HepG2 (cell line): ENCODE measurements around the gene RHBDF2. TPM values are rescaled to one million over a fixed set of nuclear protein-coding genes. Genes with fewer than 3 reads are reported as not detected.

Experiments used
- ATAC-seq: fragments of 200-7000 bp; cut with Tn5 transposase; 3 replicates; pipeline ENCODE4 v1.9.1; 2020; ENCODE audit warnings: mild to moderate bottlenecking, moderate library complexity
- BruUV-seq: library from RNA; stranded (reverse); fragments of 400-500 nt; replicated peaks from 2 replicates; lab custom pipeline; 2021; lab: Mats Ljungman, UMichigan
- CTCF ChIA-PET: fragments of 300-600 bp; formaldehyde crosslinking; extraction: SDS; loops from one replicate; lab custom pipeline; 2021; ENCODE audit warnings: low total read pairs, inconsistent platforms, low intra/inter-chr PET ratio; lab: Yijun Ruan, JAX
- POLR2A ChIA-PET: fragments of 350-600 bp; sonication (Branson Sonifier 250); formaldehyde crosslinking; loops from one replicate; lab custom pipeline; 2020; ENCODE audit warnings: antibody characterized with exemption, inconsistent platforms; lab: Yijun Ruan, JAX
- DNase-seq: peaks from one replicate; pipeline ENCODE4 v3.0.0-alpha.2; 2015; ENCODE audit warnings: low spot score
- FAIRE-seq: peaks from 3 replicates; lab custom pipeline; 2011; peaks lifted over from hg19 to GRCh38; lab: Jason Lieb, UNC
- H2AFZ ChIP-seq: one replicate; pipeline ENCODE4 v1.6.1; 2011; ENCODE audit warnings: low read length, inconsistent platforms
- H3K27ac ChIP-seq: fragments of 300-600 bp; 3 replicates; pipeline ENCODE4 v1.8.0; 2011; ENCODE audit warnings: mixed run types, mild to moderate bottlenecking, mixed read lengths, low read length, inconsistent platforms; ENCODE audit not compliant: insufficient read depth; ENCODE audit errors: extremely low read length
- H3K27me3 ChIP-seq, 2 experiments: fragments of 200-600 bp in 1 of 2; 2 replicates in 1 of 2; 3 replicates in 1 of 2; pipeline versions ENCODE4 v1.6.0 to v1.8.0; 2011; ENCODE audit warnings: low read length in 2 of 2, mild to moderate bottlenecking in 2 of 2, moderate library complexity in 2 of 2, inconsistent platforms in 1 of 2; ENCODE audit not compliant: insufficient read depth in 2 of 2, control insufficient read depth in 1 of 2
- H3K36me3 ChIP-seq, 2 experiments: fragments of 200-600 bp in 1 of 2; replicated peaks in 1 of 2; 2 replicates in 1 of 2; 3 replicates in 1 of 2; pipeline versions ENCODE4 v1.5.1 to v1.8.0; 2011; ENCODE audit warnings: low read length in 2 of 2, inconsistent platforms in 1 of 2; ENCODE audit not compliant: insufficient read depth in 2 of 2, control insufficient read depth in 1 of 2
- H3K4me1 ChIP-seq: 2 replicates; pipeline ENCODE4 v1.5.1; 2012; ENCODE audit warnings: low read length, inconsistent platforms; ENCODE audit not compliant: insufficient read depth
- H3K4me2 ChIP-seq: 2 replicates; pipeline ENCODE4 v1.6.0; 2011; ENCODE audit warnings: low read depth, low read length, inconsistent platforms
- H3K4me3 ChIP-seq, 3 experiments: fragments of 200-600 bp in 1 of 3; sonication (generic), shearing (Covaris generic) in 1 of 3; replicated peaks in 1 of 3; 2 replicates each; pipeline ENCODE4 v1.5.1; 2011 to 2016; ENCODE audit warnings: low read length in 3 of 3, inconsistent platforms in 2 of 3, low read depth in 2 of 3, mild to moderate bottlenecking in 2 of 3, control low read depth in 1 of 3, mixed read lengths in 1 of 3; ENCODE audit not compliant: insufficient read depth in 1 of 3
- H3K79me2 ChIP-seq: one replicate; pipeline ENCODE4 v1.6.1; 2011; ENCODE audit warnings: low read length, inconsistent platforms; ENCODE audit not compliant: insufficient read depth
- H3K9ac ChIP-seq: 2 replicates; pipeline ENCODE4 v1.6.0; 2011; ENCODE audit warnings: mild to moderate bottlenecking, low read depth, low read length, inconsistent platforms; ENCODE audit not compliant: insufficient read depth
- H3K9me3 ChIP-seq: 2 replicates; pipeline ENCODE4 v1.5.1; 2012; ENCODE audit warnings: mild to moderate bottlenecking, low read length
- H4K20me1 ChIP-seq: 2 replicates; pipeline ENCODE4 v1.6.0; 2011; ENCODE audit warnings: inconsistent platforms, mild to moderate bottlenecking, low read length, moderate library complexity; ENCODE audit not compliant: insufficient read depth
- KDM5A ChIP-seq: fragments of 200-600 bp; sonication (generic); IDR thresholded peaks from 2 replicates; pipeline ENCODE4 v1.7.0; 2018; ENCODE audit warnings: antibody characterized with exemption, mild to moderate bottlenecking, low read length, borderline replicate concordance
- MEIS1 ChIP-seq: sonication (generic); formaldehyde crosslinking; IDR thresholded peaks from 2 replicates; pipeline ENCODE4 v1.9.0; 2021; ENCODE audit warnings: mild to moderate bottlenecking, missing genetic modification reagents, moderate library complexity, borderline replicate concordance
- MYC ChIP-seq: sonication (generic); formaldehyde crosslinking; IDR thresholded peaks from 2 replicates; pipeline ENCODE4 v1.9.0; 2021; ENCODE audit warnings: missing genetic modification reagents, borderline replicate concordance
- SRSF1 ChIP-seq: fragments of 200-400 bp; formaldehyde crosslinking; optimal IDR thresholded peaks from 2 replicates; pipeline ENCODE3; 2017; ENCODE audit warnings: mild to moderate bottlenecking, low read depth, low read length, moderate library complexity
- ZNF253 ChIP-seq: sonication (generic); formaldehyde crosslinking; IDR thresholded peaks from 2 replicates; pipeline ENCODE4 v1.8.0; 2022; ENCODE audit warnings: mild to moderate bottlenecking, missing genetic modification reagents, borderline replicate concordance
- ZNF333 ChIP-seq: sonication (generic); formaldehyde crosslinking; IDR thresholded peaks from 2 replicates; pipeline ENCODE4 v1.4.0; 2020; ENCODE audit warnings: mild to moderate bottlenecking, missing genetic modification reagents, borderline replicate concordance
- ZNF713 ChIP-seq: sonication (generic); formaldehyde crosslinking; IDR thresholded peaks from 2 replicates; pipeline ENCODE4 v1.4.0; 2020; ENCODE audit warnings: mild to moderate bottlenecking, missing genetic modification reagents
- WGBS: methylation state at CpG from one replicate; pipeline ENCODE4 v1.1.6; 2017; ENCODE audit warnings: low lambda C conversion rate; 5-methylcytosine and 5-hydroxymethylcytosine counted together
- in situ Hi-C: cut with HindIII; loops from 2 replicates; pipeline ENCODE4 v1.10.0; 2017; ENCODE audit warnings: low pct_unique_long_range_greater_than_20kb; ENCODE audit not compliant: extremely low pct_ligation_motif_present
- intact Hi-C: fragments of 100-400 bp; cut with micrococcal nuclease; formaldehyde crosslinking; loops from one replicate; pipeline ENCODE4 v1.10.0; 2022; ENCODE audit not compliant: unreplicated experiment
- polyA plus RNA-seq, 8 experiments: library from polyadenylated mRNA; depleted of rRNA in 3 of 8; stranded (reverse) in 7 of 8; unstranded in 1 of 8; fragments of >200 nt; fragmentation: Illumina TruSeq in 4 of 8; extraction: Trizol in 4 of 8; gene quantifications; 2 replicates each; pipeline versions ENCODE4 v1.2.1 to v1.2.3, GENCODE V29; 2011 to 2016; ENCODE audit warnings: low read depth in 4 of 8, missing spikeins in 1 of 8, mixed read lengths in 1 of 8; ENCODE audit not compliant: insufficient read depth in 1 of 8
- total RNA-seq, 5 experiments: library from RNA; depleted of rRNA; stranded (reverse); fragments of >200 nt; fragmentation: Illumina TruSeq; extraction: Trizol; gene quantifications; 2 replicates each; pipeline ENCODE4 v1.2.3, GENCODE V29; 2016; ENCODE audit warnings: low read depth in 1 of 5
- TF ChIP-seq, protein P1 (sequence below): IDR thresholded peaks from 2 replicates; pipeline ENCODE4 v1.6.1; 2016; ENCODE audit warnings: low read depth, control low read depth
- TF ChIP-seq, protein P2 (sequence below): sonication (generic); formaldehyde crosslinking; IDR thresholded peaks from 2 replicates; pipeline ENCODE4 v1.4.0; 2020; ENCODE audit warnings: mild to moderate bottlenecking, missing genetic modification reagents

The RHBDF2 gene
- total and polyA plus RNA-seq, 2 of the 13 experiments (the other 11 are each of a cell fraction or from before 2014, with no cell fraction given), result 7.8 to 24.2 TPM

DNA sequence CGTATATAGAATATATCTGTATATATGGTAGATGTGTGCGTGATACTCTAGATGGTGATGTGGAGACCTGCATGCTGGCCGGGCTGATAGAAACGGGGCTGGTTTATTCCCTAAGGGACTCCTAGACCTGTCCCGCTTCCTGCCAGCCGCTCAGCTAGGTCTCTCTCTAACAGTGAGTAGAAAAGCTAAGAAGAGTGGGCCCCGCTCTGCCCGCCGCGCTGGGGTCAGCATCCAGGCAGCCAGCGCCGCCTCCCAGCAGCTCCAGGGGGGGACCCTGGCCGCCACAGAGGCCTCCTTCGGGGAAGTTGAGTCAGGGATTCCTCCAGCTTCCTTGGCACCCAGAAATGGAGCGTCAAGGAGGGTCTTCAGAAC is 26.9 kb upstream of the RHBDF2 start:
- Histone ChIP-seq H4K20me1 (no peaks in the 10 kb centered on the region), H2AFZ (no peak overlapping the region), H3K9me3 (no peaks in the 10 kb centered on the region), H3K9ac (no peak overlapping the region), H3K4me1 (peaks cover 91% of the 10 kb centered on the region), H3K36me3 (no peaks in the 10 kb centered on the region), H3K27ac (no peak overlapping the region), H3K4me3 (no peak overlapping the region), H3K4me2 (0 out of 2 replicates have a peak overlapping the region, but pooled peaks have one; percentile 64), H3K27me3 (no peaks in the 10 kb centered on the region), H3K79me2 (no peaks in the 10 kb centered on the region)
- TF ChIP-seq ZNF253 (no peak), MEIS1 (CRISPR knock-in tag) (0 out of 2 replicates have a peak, but pooled peaks have one; percentile 2), ZNF713 (CRISPR knock-in tag) (no peak), MYC (no peak), KDM5A (no peak), SRSF1 (peak; percentile 35), ZNF333 (CRISPR knock-in tag) (no peak)
- TF ChIP-seq, protein P1, sequence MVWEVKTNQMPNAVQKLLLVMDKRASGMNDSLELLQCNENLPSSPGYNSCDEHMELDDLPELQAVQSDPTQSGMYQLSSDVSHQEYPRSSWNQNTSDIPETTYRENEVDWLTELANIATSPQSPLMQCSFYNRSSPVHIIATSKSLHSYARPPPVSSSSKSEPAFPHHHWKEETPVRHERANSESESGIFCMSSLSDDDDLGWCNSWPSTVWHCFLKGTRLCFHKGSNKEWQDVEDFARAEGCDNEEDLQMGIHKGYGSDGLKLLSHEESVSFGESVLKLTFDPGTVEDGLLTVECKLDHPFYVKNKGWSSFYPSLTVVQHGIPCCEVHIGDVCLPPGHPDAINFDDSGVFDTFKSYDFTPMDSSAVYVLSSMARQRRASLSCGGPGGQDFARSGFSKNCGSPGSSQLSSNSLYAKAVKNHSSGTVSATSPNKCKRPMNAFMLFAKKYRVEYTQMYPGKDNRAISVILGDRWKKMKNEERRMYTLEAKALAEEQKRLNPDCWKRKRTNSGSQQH (CRISPR knock-in tag), result no peak
- TF ChIP-seq, protein P2, sequence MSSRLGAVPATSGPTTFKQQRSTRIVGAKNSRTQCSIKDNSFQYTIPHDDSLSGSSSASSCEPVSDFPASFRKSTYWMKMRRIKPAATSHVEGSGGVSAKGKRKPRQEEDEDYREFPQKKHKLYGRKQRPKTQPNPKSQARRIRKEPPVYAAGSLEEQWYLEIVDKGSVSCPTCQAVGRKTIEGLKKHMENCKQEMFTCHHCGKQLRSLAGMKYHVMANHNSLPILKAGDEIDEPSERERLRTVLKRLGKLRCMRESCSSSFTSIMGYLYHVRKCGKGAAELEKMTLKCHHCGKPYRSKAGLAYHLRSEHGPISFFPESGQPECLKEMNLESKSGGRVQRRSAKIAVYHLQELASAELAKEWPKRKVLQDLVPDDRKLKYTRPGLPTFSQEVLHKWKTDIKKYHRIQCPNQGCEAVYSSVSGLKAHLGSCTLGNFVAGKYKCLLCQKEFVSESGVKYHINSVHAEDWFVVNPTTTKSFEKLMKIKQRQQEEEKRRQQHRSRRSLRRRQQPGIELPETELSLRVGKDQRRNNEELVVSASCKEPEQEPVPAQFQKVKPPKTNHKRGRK (CRISPR knock-in tag), result no peak
- in situ Hi-C loops (no loop called here), intact Hi-C loops (no loop called here)
- CTCF ChIA-PET, result interaction anchor here (1.2 kb wide), 1 partner anchor 19 kb away, joined by 6 read pairs; no protein-coding TSS in a partner anchor
- ATAC-seq, result no peak
- no TSS peak for BruUV-seq
- DNase-seq, result no peak
- no peak for FAIRE-seq
- POLR2A ChIA-PET, result interaction anchor here (0.8 to 4.0 kb wide), 12 partner anchors 9 to 69 kb away, joined by 3 to 19 read pairs (median 5); partner anchors contain the start of genes CYGB and PRCD
- WGBS, result 90% methylated on average over 15 of the region's 15 CpGs
